ENCODE measurements around the gene DAAM1. TPM values are rescaled to one million over a fixed set of nuclear protein-coding genes. Genes with fewer than 3 reads are reported as not detected.

Gene DAAM1
- total and polyA plus RNA-seq, 2 donors (not counting 1 experiment from before 2014, with no cell fraction given): 11.2 to 34.3 TPM

- H3K9ac ChIP-seq (ENCODE audit: low read length): no peak overlapping the region
- H4K20me1 ChIP-seq (ENCODE audit: control insufficient read depth, insufficient read depth, low read length, poor library complexity, severe bottlenecking): peaks cover 5% of the 10 kb centered on the region
- no peaks in the 10 kb centered on the region for H3K27me3 Mint-ChIP-seq
- DNase-seq (no peak), ATAC-seq (ENCODE audit: low read depth) (no peak)
- H3K4me2 ChIP-seq (replicated peaks; ENCODE audit: low read depth, low read length, poor library complexity, severe bottlenecking): no peak overlapping the region
- peaks cover 45% of the 10 kb centered on the region for H3K4me1 Mint-ChIP-seq
- intact Hi-C loops (cut with micrococcal nuclease): no loop called here
- no peaks in the 10 kb centered on the region for H3K27me3 ChIP-seq (replicated peaks in 1 of 4; ENCODE audit: control extremely low read depth in 1 of 4, control insufficient read depth in 3 of 4, insufficient read depth in 4 of 4, low read length in 3 of 4)
- H3K4me3 ChIP-seq (ENCODE audit: control extremely low read depth in 1 of 5, extremely low read depth in 1 of 5, insufficient read depth in 1 of 5, low read depth in 2 of 5, low read length in 4 of 5): no peak overlapping the region
- 98% methylated on average over 5 of the region's 7 CpGs for WGBS (ENCODE audit: insufficient coverage)
- ChIA-PET CTCF (no interaction called here), POLR2A (no interaction called here)
- H3K4me1 ChIP-seq (ENCODE audit: control insufficient read depth in 2 of 2, insufficient read depth in 2 of 2, low read length in 2 of 2): peaks cover 5 to 6% of the 10 kb centered on the region in 2 donors
- H3K27ac ChIP-seq (ENCODE audit: low read length in 2 of 2): no peak overlapping the region
- no peaks in the 10 kb centered on the region for H3K9me3 ChIP-seq (ENCODE audit: control extremely low read depth in 1 of 3, control insufficient read depth in 2 of 3, insufficient read depth in 1 of 3, low read length in 2 of 3)
- no peak for TF ChIP-seq EZH2 (IDR thresholded peaks at IDR 0.05; ENCODE audit: borderline replicate concordance, insufficient read depth, low read depth, low read length, poor library complexity, severe bottlenecking)
- no peak overlapping the region for H3K27ac Mint-ChIP-seq
- no peak overlapping the region for H2AFZ ChIP-seq (ENCODE audit: insufficient read depth, low read depth, low read length, poor library complexity, severe bottlenecking)
- peaks cover 69% of the 10 kb centered on the region for H3K79me2 ChIP-seq (ENCODE audit: control insufficient read depth, insufficient read depth, low read length)
- no peak overlapping the region for H3K4me3 Mint-ChIP-seq
- H3K9me3 Mint-ChIP-seq (ENCODE audit: insufficient read depth): no peaks in the 10 kb centered on the region
- H3K36me3 ChIP-seq (replicated peaks in 1 of 2; ENCODE audit: control extremely low read depth in 1 of 2, control insufficient read depth in 1 of 2, extremely low read depth in 1 of 2, insufficient read depth in 2 of 2, low read length in 1 of 2): no peaks in the 10 kb centered on the region
Observed at GRCh38 chr14:59215322-59215721, 26.9 kb downstream of the DAAM1 start.

- no peak overlapping the region for H3K9ac ChIP-seq (ENCODE audit: low read length)
- H3K79me2 ChIP-seq (ENCODE audit: control insufficient read depth, insufficient read depth, low read length): peaks cover 74% of the 10 kb centered on the region
- H3K36me3 ChIP-seq (replicated peaks in 1 of 2; ENCODE audit: control extremely low read depth in 1 of 2, control insufficient read depth in 1 of 2, extremely low read depth in 1 of 2, insufficient read depth in 2 of 2, low read length in 1 of 2): no peaks in the 10 kb centered on the region
- H3K27me3 ChIP-seq (replicated peaks in 1 of 4; ENCODE audit: control extremely low read depth in 1 of 4, control insufficient read depth in 3 of 4, insufficient read depth in 4 of 4, low read length in 3 of 4): no peaks in the 10 kb centered on the region
- no peak for ATAC-seq (ENCODE audit: low read depth)
- H3K9me3 ChIP-seq (ENCODE audit: control extremely low read depth in 1 of 3, control insufficient read depth in 2 of 3, insufficient read depth in 1 of 3, low read length in 2 of 3): no peaks in the 10 kb centered on the region
- ChIA-PET POLR2A (no interaction called here), CTCF (no interaction called here)
- H3K4me3 ChIP-seq (ENCODE audit: control extremely low read depth in 1 of 5, extremely low read depth in 1 of 5, insufficient read depth in 1 of 5, low read depth in 2 of 5, low read length in 4 of 5): no peak overlapping the region
- no peaks in the 10 kb centered on the region for H3K9me3 Mint-ChIP-seq (ENCODE audit: insufficient read depth)
- no peak overlapping the region for H2AFZ ChIP-seq (ENCODE audit: insufficient read depth, low read depth, low read length, poor library complexity, severe bottlenecking)
- H3K27ac Mint-ChIP-seq: no peak overlapping the region
- WGBS (ENCODE audit: insufficient coverage): 100% methylated on average over 1 of the region's 4 CpGs
- TF ChIP-seq, protein P1, sequence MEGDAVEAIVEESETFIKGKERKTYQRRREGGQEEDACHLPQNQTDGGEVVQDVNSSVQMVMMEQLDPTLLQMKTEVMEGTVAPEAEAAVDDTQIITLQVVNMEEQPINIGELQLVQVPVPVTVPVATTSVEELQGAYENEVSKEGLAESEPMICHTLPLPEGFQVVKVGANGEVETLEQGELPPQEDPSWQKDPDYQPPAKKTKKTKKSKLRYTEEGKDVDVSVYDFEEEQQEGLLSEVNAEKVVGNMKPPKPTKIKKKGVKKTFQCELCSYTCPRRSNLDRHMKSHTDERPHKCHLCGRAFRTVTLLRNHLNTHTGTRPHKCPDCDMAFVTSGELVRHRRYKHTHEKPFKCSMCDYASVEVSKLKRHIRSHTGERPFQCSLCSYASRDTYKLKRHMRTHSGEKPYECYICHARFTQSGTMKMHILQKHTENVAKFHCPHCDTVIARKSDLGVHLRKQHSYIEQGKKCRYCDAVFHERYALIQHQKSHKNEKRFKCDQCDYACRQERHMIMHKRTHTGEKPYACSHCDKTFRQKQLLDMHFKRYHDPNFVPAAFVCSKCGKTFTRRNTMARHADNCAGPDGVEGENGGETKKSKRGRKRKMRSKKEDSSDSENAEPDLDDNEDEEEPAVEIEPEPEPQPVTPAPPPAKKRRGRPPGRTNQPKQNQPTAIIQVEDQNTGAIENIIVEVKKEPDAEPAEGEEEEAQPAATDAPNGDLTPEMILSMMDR (IDR thresholded peaks at IDR 0.05): no peak
- no peak for TF ChIP-seq EZH2 (IDR thresholded peaks at IDR 0.05; ENCODE audit: borderline replicate concordance, insufficient read depth, low read depth, low read length, poor library complexity, severe bottlenecking)
- no peak overlapping the region for H3K27ac ChIP-seq (ENCODE audit: low read length in 2 of 2)
- no peaks in the 10 kb centered on the region for H3K27me3 Mint-ChIP-seq
- H3K4me1 ChIP-seq (ENCODE audit: control insufficient read depth in 2 of 2, insufficient read depth in 2 of 2, low read length in 2 of 2): peaks cover 5 to 6% of the 10 kb centered on the region in 2 donors
- no peak overlapping the region for H3K4me2 ChIP-seq (replicated peaks; ENCODE audit: low read depth, low read length, poor library complexity, severe bottlenecking)
- no peak for DNase-seq
- intact Hi-C loops (cut with micrococcal nuclease): no loop called here
- H4K20me1 ChIP-seq (ENCODE audit: control insufficient read depth, insufficient read depth, low read length, poor library complexity, severe bottlenecking): peaks cover 5% of the 10 kb centered on the region
- H3K4me1 Mint-ChIP-seq: peaks cover 41% of the 10 kb centered on the region
- H3K4me3 Mint-ChIP-seq: no peak overlapping the region
Observed at GRCh38 chr14:59215757-59216156, 27.3 kb downstream of the DAAM1 start.
